ENCODE measurements around the gene KRTAP4-2. TPM values are rescaled to one million over a fixed set of nuclear protein-coding genes. Genes with fewer than 3 reads are reported as not detected.

Gene KRTAP4-2
- polyA plus RNA-seq, 1 of the 3 experiments (the other 2 are of a cell fraction) = not detected

- H2AFZ ChIP-seq (ENCODE audit: low read depth) = no peak overlapping the region
- CTCF ChIA-PET = no interaction called here
- H3K79me2 ChIP-seq (ENCODE audit: insufficient read depth) = no peaks in the 10 kb centered on the region
- POLR2A ChIA-PET = no interaction called here
- no peaks in the 10 kb centered on the region for H3K36me3 ChIP-seq (replicated peaks in 1 of 2; ENCODE audit: control insufficient read depth in 1 of 2, insufficient read depth in 2 of 2, low read length in 1 of 2)
- H3K4me3 ChIP-seq (ENCODE audit: low read depth in 2 of 2, low read length in 1 of 2) = no peak overlapping the region
- H3F3A ChIP-seq (replicated peaks; ENCODE audit: insufficient read depth) = no peaks in the 10 kb centered on the region
- TF ChIP-seq TEAD4 (IDR thresholded peaks at IDR 0.05; ENCODE audit: borderline replicate concordance, insufficient read depth) = no peak
- TF ChIP-seq EZH2phosphoT487 (IDR thresholded peaks at IDR 0.05; ENCODE audit: borderline replicate concordance, low read depth) = no peak
- no peak for TF ChIP-seq YY1 (IDR thresholded peaks at IDR 0.05; ENCODE audit: low read depth)
- TF ChIP-seq MAX (IDR thresholded peaks at IDR 0.05; ENCODE audit: low read depth) = no peak
- no peak overlapping the region for H3K4me2 ChIP-seq
- no peaks in the 10 kb centered on the region for H3K9me2 ChIP-seq
- H4K20me1 ChIP-seq (ENCODE audit: insufficient read depth) = no peaks in the 10 kb centered on the region
- DNase-seq = no peak
- no peaks in the 10 kb centered on the region for H3K9me3 ChIP-seq
- no peak overlapping the region for H3K27ac ChIP-seq (ENCODE audit: low read depth in 2 of 2, low read length in 1 of 2)
- no peaks in the 10 kb centered on the region for H3K27me3 ChIP-seq (ENCODE audit: insufficient read depth)
- no peak overlapping the region for H3K9ac ChIP-seq
- no peaks in the 10 kb centered on the region for H3K4me1 ChIP-seq (ENCODE audit: control insufficient read depth in 1 of 2, insufficient read depth in 2 of 2, low read depth in 1 of 2, low read length in 1 of 2)
- WGBS (ENCODE audit: low lambda C conversion rate) = 24% methylated on average over 4 of the region's 5 CpGs
These were observed 21.5 kb upstream of the KRTAP4-2 start for GRCh38 chr17:41199421-41200078.

GRCh38 chr17:41196068-41196467 is 18.0 kb upstream of the KRTAP4-2 start:
- Histone ChIP-seq H3K27me3 (ENCODE audit: insufficient read depth) (no peaks in the 10 kb centered on the region; the same call in 1 of the 2 replicates), H3K9me2 (no peaks in the 10 kb centered on the region), H3K4me2 (no peak overlapping the region), H3K4me1 (ENCODE audit: control insufficient read depth in 1 of 2, insufficient read depth in 2 of 2, low read depth in 1 of 2, low read length in 1 of 2) (no peaks in the 10 kb centered on the region), H4K20me1 (ENCODE audit: insufficient read depth) (no peaks in the 10 kb centered on the region), H3K36me3 (replicated peaks in 1 of 2; ENCODE audit: control insufficient read depth in 1 of 2, insufficient read depth in 2 of 2, low read length in 1 of 2) (no peaks in the 10 kb centered on the region), H3K27ac (ENCODE audit: low read depth in 2 of 2, low read length in 1 of 2) (no peak overlapping the region), H3F3A (replicated peaks; ENCODE audit: insufficient read depth) (no peaks in the 10 kb centered on the region), H2AFZ (ENCODE audit: low read depth) (no peak overlapping the region), H3K4me3 (ENCODE audit: low read depth in 2 of 2, low read length in 1 of 2) (no peak overlapping the region), H3K9ac (no peak overlapping the region), H3K79me2 (ENCODE audit: insufficient read depth) (no peaks in the 10 kb centered on the region), H3K9me3 (no peaks in the 10 kb centered on the region)
- POLR2A ChIA-PET = no interaction called here
- TF ChIP-seq RCOR1 (IDR thresholded peaks at IDR 0.05; ENCODE audit: low read length) (no peak), GABPA (IDR thresholded peaks at IDR 0.05; ENCODE audit: low read depth) (no peak), TEAD4 (IDR thresholded peaks at IDR 0.05; ENCODE audit: borderline replicate concordance, insufficient read depth) (no peak)
- no peak for DNase-seq
- CTCF ChIA-PET = no interaction called here
- 8% methylated on average over 1 of the region's 1 CpG for WGBS (ENCODE audit: low lambda C conversion rate)

GRCh38 chr17:41190328-41190727 is 12.3 kb upstream of the KRTAP4-2 start:
- ChIA-PET POLR2A (no interaction called here), CTCF (no interaction called here)
- Histone ChIP-seq H4K20me1 (ENCODE audit: insufficient read depth) (no peaks in the 10 kb centered on the region), H3K9me3 (no peaks in the 10 kb centered on the region), H3K27ac (ENCODE audit: low read depth in 2 of 2, low read length in 1 of 2) (no peak overlapping the region), H3K36me3 (replicated peaks in 1 of 2; ENCODE audit: control insufficient read depth in 1 of 2, insufficient read depth in 2 of 2, low read length in 1 of 2) (no peaks in the 10 kb centered on the region), H3K79me2 (ENCODE audit: insufficient read depth) (no peaks in the 10 kb centered on the region), H3F3A (replicated peaks; ENCODE audit: insufficient read depth) (no peaks in the 10 kb centered on the region), H3K9me2 (no peaks in the 10 kb centered on the region), H3K4me3 (ENCODE audit: low read depth in 2 of 2, low read length in 1 of 2) (no peak overlapping the region), H3K4me1 (ENCODE audit: control insufficient read depth in 1 of 2, insufficient read depth in 2 of 2, low read depth in 1 of 2, low read length in 1 of 2) (no peaks in the 10 kb centered on the region), H2AFZ (ENCODE audit: low read depth) (no peak overlapping the region), H3K4me2 (no peak overlapping the region), H3K9ac (no peak overlapping the region), H3K27me3 (ENCODE audit: insufficient read depth) (peaks cover 12% of the 10 kb centered on the region; the same call in 1 of the 2 replicates)
- WGBS (ENCODE audit: low lambda C conversion rate) = 6% methylated on average over 3 of the region's 3 CpGs
- DNase-seq = no peak
- TF ChIP-seq GABPA (IDR thresholded peaks at IDR 0.05; ENCODE audit: low read depth) (no peak), GATA2 (CRISPR knock-in tag; IDR thresholded peaks at IDR 0.05) (no peak), NFIC (IDR thresholded peaks at IDR 0.05; ENCODE audit: borderline replicate concordance) (no peak), ELF1 (IDR thresholded peaks at IDR 0.05) (no peak), TEAD4 (IDR thresholded peaks at IDR 0.05; ENCODE audit: borderline replicate concordance, insufficient read depth) (no peak), TCF12 (IDR thresholded peaks at IDR 0.05) (no peak), MXI1 (IDR thresholded peaks at IDR 0.05; ENCODE audit: low read depth, low read length) (no peak), TAF1 (IDR thresholded peaks at IDR 0.05; ENCODE audit: borderline replicate concordance, low read depth, low read length) (no peak), EP300 (IDR thresholded peaks at IDR 0.05; ENCODE audit: borderline replicate concordance in 1 of 2, low read depth in 1 of 2, low read length in 1 of 2) (no peak), USF2 (IDR thresholded peaks at IDR 0.05; ENCODE audit: borderline replicate concordance, low read depth, low read length) (no peak), JUND (IDR thresholded peaks at IDR 0.05) (no peak), ZBTB33 (IDR thresholded peaks at IDR 0.05; ENCODE audit: borderline replicate concordance, low read depth) (no peak), PBX3 (IDR thresholded peaks at IDR 0.05) (no peak), USF1 (IDR thresholded peaks at IDR 0.05; ENCODE audit: borderline replicate concordance, low read depth) (no peak)

Measured in SK-N-SH (cell line).